Measurements from ENCODE around the gene TMPRSS11F.

- TF ChIP-seq, protein P1, sequence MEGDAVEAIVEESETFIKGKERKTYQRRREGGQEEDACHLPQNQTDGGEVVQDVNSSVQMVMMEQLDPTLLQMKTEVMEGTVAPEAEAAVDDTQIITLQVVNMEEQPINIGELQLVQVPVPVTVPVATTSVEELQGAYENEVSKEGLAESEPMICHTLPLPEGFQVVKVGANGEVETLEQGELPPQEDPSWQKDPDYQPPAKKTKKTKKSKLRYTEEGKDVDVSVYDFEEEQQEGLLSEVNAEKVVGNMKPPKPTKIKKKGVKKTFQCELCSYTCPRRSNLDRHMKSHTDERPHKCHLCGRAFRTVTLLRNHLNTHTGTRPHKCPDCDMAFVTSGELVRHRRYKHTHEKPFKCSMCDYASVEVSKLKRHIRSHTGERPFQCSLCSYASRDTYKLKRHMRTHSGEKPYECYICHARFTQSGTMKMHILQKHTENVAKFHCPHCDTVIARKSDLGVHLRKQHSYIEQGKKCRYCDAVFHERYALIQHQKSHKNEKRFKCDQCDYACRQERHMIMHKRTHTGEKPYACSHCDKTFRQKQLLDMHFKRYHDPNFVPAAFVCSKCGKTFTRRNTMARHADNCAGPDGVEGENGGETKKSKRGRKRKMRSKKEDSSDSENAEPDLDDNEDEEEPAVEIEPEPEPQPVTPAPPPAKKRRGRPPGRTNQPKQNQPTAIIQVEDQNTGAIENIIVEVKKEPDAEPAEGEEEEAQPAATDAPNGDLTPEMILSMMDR (IDR thresholded peaks at IDR 0.05), result no peak
- no peak for TF ChIP-seq POLR2A (IDR thresholded peaks at IDR 0.05)
Measured at GRCh38 chr4:68082758-68083157, 46.9 kb downstream of the TMPRSS11F start.
